ENCODE measurements around the gene ATP1A1. TPM values are rescaled to one million over a fixed set of nuclear protein-coding genes. Genes with fewer than 3 reads are reported as not detected.

Gene ATP1A1
- total and polyA plus RNA-seq, 9 of the 15 experiments (the other 6 are each of a cell fraction or from before 2014, with no cell fraction given) = 99.3 to 513 (median 234) TPM

- TF ChIP-seq ZNF274 (IDR thresholded peaks at IDR 0.05; ENCODE audit: borderline replicate concordance, low read depth, low read length) (no peak), IRF9 (tag; IDR thresholded peaks at IDR 0.05) (no peak), NCOA1 (IDR thresholded peaks at IDR 0.05; ENCODE audit: low read depth) (no peak), ERF (CRISPR knock-in tag; IDR thresholded peaks at IDR 0.05) (no peak), HDAC6 (IDR thresholded peaks at IDR 0.05; ENCODE audit: low read depth, low read length) (no peak), THAP12 (CRISPR knock-in tag; IDR thresholded peaks at IDR 0.05) (peak; percentile 60; the same call in 1 of the 2 replicates), ELF4 (CRISPR knock-in tag; IDR thresholded peaks at IDR 0.05) (no peak), ZBTB12 (CRISPR knock-in tag; IDR thresholded peaks at IDR 0.05) (no peak), TBP (optimal IDR thresholded peaks at IDR 0.05; ENCODE audit: low read depth, low read length) (peak; percentile 44), ZFPM2 (CRISPR knock-in tag; IDR thresholded peaks at IDR 0.05) (no peak), FOXA3 (CRISPR knock-in tag; conservative IDR thresholded peaks at IDR 0.05 in 1 of 2, IDR thresholded peaks at IDR 0.05 in 1 of 2) (no peak), ELF1 (tag; IDR thresholded peaks at IDR 0.05) (peak; percentile 83), GTF3C2 (IDR thresholded peaks at IDR 0.05; ENCODE audit: borderline replicate concordance, extremely low read depth, insufficient read length) (no peak), CBX8 (IDR thresholded peaks at IDR 0.05; ENCODE audit: borderline replicate concordance, extremely low read depth, low read depth, low read length, poor library complexity, severe bottlenecking) (no peak), ZBTB9 (CRISPR knock-in tag; IDR thresholded peaks at IDR 0.05) (peak; percentile 66; the same call in 1 of the 2 replicates), SREBF2 (CRISPR knock-in tag; IDR thresholded peaks at IDR 0.05) (no peak), MBD2 (IDR thresholded peaks at IDR 0.05; ENCODE audit: borderline replicate concordance, low read depth) (peak; percentile 41; the same call in 1 of the 2 replicates), ZBTB1 (CRISPR knock-in tag; IDR thresholded peaks at IDR 0.05; ENCODE audit: borderline replicate concordance, low read depth) (0 out of 2 replicates have a peak, but pooled peaks have one; percentile 34)
Observed at GRCh38 chr1:116418091-116418830, 45.2 kb downstream of the ATP1A1 start (continued).
